ENCODE data around the gene PPARD.

- TF ChIP-seq, protein P1, sequence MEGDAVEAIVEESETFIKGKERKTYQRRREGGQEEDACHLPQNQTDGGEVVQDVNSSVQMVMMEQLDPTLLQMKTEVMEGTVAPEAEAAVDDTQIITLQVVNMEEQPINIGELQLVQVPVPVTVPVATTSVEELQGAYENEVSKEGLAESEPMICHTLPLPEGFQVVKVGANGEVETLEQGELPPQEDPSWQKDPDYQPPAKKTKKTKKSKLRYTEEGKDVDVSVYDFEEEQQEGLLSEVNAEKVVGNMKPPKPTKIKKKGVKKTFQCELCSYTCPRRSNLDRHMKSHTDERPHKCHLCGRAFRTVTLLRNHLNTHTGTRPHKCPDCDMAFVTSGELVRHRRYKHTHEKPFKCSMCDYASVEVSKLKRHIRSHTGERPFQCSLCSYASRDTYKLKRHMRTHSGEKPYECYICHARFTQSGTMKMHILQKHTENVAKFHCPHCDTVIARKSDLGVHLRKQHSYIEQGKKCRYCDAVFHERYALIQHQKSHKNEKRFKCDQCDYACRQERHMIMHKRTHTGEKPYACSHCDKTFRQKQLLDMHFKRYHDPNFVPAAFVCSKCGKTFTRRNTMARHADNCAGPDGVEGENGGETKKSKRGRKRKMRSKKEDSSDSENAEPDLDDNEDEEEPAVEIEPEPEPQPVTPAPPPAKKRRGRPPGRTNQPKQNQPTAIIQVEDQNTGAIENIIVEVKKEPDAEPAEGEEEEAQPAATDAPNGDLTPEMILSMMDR (IDR thresholded peaks at IDR 0.05), result no peak
- TF ChIP-seq POLR2A (IDR thresholded peaks at IDR 0.05), result no peak
Observed at GRCh38 chr6:35406711-35407485, 64.5 kb downstream of the PPARD start.
